ENCODE measurements around the gene CUL7.

DNA sequence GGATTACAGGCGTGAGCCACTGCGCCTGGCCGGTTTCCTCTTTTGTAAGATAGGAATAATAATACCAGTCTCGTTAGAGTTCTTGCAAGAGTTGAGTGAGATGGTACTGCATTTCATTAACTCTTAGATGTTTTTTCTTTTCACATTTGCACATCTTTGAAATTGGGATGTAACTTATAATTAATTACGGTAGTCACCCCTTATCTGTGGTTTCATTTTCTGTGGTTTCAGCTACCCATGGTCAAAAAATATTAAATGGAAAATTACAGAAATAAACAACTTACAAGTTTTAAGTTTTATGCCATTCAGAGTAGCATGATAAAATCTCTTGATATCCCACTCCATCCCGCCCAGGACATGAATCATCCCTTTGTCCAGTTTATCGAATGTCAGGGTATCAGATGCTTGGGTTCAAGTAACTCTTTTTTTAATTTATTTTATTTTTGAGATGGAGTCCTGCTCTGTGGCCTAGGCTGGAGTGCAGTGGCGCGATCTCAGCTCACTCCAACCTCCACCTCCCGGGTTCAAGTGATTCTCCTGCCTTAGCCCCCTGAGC lies 37.9 kb upstream of the CUL7 start:
- TF ChIP-seq, protein P1, sequence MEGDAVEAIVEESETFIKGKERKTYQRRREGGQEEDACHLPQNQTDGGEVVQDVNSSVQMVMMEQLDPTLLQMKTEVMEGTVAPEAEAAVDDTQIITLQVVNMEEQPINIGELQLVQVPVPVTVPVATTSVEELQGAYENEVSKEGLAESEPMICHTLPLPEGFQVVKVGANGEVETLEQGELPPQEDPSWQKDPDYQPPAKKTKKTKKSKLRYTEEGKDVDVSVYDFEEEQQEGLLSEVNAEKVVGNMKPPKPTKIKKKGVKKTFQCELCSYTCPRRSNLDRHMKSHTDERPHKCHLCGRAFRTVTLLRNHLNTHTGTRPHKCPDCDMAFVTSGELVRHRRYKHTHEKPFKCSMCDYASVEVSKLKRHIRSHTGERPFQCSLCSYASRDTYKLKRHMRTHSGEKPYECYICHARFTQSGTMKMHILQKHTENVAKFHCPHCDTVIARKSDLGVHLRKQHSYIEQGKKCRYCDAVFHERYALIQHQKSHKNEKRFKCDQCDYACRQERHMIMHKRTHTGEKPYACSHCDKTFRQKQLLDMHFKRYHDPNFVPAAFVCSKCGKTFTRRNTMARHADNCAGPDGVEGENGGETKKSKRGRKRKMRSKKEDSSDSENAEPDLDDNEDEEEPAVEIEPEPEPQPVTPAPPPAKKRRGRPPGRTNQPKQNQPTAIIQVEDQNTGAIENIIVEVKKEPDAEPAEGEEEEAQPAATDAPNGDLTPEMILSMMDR (IDR thresholded peaks at IDR 0.05 in 2 of 3, conservative IDR thresholded peaks at IDR 0.05 in 1 of 3; ENCODE audit: borderline replicate concordance in 1 of 3, insufficient read depth in 1 of 3, low read depth in 2 of 3, low read length in 2 of 3): no peak
- no peak for TF ChIP-seq POLR2A (IDR thresholded peaks at IDR 0.05; ENCODE audit: borderline replicate concordance, extremely low read depth, insufficient read depth, insufficient read length)
- no peak for TF ChIP-seq EZH2 (IDR thresholded peaks at IDR 0.05)
- TF ChIP-seq FOSL1 (IDR thresholded peaks at IDR 0.05; ENCODE audit: low read depth): no peak
- no peak for TF ChIP-seq YY1 (IDR thresholded peaks at IDR 0.05; ENCODE audit: extremely low read depth, insufficient replicate concordance, low read depth, low read length)

Data from HCT116 (cell line).